OCI-LY3 (cell line): ENCODE results near the gene CCDC144A.

Experiments used
- CTCF ChIP-seq: fragments of 200-600, 300-600 bp; sonication (generic); IDR thresholded peaks from 2 replicates; pipeline ENCODE4 v1.5.1; 2014; ENCODE audit warnings: antibody characterized with exemption, low read length, low read depth
- EZH2phosphoT487 ChIP-seq: fragments of 200-600 bp; shearing (Covaris generic); IDR thresholded peaks from 2 replicates; pipeline ENCODE4 v1.6.1; 2018; ENCODE audit warnings: antibody characterized with exemption, mixed run types, low read depth

GRCh38 chr17:16652847-16653366 lies 37.1 kb upstream of the CCDC144A start:
- no peak for TF ChIP-seq CTCF
- TF ChIP-seq EZH2phosphoT487, result no peak
